ENCODE results near the gene CLEC4M. TPM values are rescaled to one million over a fixed set of nuclear protein-coding genes. Genes with fewer than 3 reads are reported as not detected.

Gene CLEC4M
- total and polyA plus RNA-seq, 2 donors (not counting 1 experiment from before 2014, with no cell fraction given): not detected

DNA sequence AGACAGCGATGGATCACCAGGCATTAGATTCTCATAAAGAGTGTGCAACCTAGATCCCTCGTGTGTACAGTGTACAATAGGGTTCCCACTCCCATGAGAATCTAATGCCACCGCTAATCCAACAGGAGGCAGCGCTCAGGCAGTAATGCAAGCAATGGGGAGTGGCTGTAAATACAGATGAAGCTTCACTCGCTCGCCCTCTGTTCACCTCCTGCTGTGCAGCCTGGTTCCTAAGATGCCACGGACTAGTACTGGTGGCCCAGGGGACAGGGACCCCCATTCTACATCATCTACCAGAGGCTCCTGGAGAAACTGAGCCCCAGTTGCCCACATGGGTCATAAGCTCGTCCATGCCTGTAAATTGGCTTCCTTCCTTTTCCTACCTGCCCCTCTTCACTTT lies 8.0 kb downstream of the CLEC4M start:
- H3K27ac ChIP-seq (ENCODE audit: insufficient read depth, low read length): no peak overlapping the region
- no peaks in the 10 kb centered on the region for H4K20me1 ChIP-seq (ENCODE audit: control insufficient read depth, extremely low read depth, insufficient read depth, low read length)
- no peaks in the 10 kb centered on the region for H3K27me3 ChIP-seq (ENCODE audit: control insufficient read depth, insufficient read depth, low read length)
- H2AFZ ChIP-seq (ENCODE audit: low read length): no peak overlapping the region
- DNase-seq (ENCODE audit: low read depth in 2 of 2): no peak
- no peak overlapping the region for H3K4me2 ChIP-seq (ENCODE audit: extremely low read depth, insufficient read depth, low read length)
- no peak overlapping the region for H3K9ac ChIP-seq (ENCODE audit: insufficient read depth, low read length)
- no peaks in the 10 kb centered on the region for H3K79me2 ChIP-seq (ENCODE audit: control insufficient read depth, insufficient read depth, low read length)
- no peaks in the 10 kb centered on the region for H3K9me3 ChIP-seq (ENCODE audit: control insufficient read depth, insufficient read depth, low read depth, low read length)
- H3K4me3 ChIP-seq (replicated peaks in 1 of 4; ENCODE audit: control extremely low read depth in 1 of 4, insufficient read depth in 1 of 4, low read depth in 3 of 4, low read length in 4 of 4): no peak overlapping the region
- no peaks in the 10 kb centered on the region for H3K36me3 ChIP-seq (ENCODE audit: control insufficient read depth, insufficient read depth, low read length)
- TF ChIP-seq, protein P1, sequence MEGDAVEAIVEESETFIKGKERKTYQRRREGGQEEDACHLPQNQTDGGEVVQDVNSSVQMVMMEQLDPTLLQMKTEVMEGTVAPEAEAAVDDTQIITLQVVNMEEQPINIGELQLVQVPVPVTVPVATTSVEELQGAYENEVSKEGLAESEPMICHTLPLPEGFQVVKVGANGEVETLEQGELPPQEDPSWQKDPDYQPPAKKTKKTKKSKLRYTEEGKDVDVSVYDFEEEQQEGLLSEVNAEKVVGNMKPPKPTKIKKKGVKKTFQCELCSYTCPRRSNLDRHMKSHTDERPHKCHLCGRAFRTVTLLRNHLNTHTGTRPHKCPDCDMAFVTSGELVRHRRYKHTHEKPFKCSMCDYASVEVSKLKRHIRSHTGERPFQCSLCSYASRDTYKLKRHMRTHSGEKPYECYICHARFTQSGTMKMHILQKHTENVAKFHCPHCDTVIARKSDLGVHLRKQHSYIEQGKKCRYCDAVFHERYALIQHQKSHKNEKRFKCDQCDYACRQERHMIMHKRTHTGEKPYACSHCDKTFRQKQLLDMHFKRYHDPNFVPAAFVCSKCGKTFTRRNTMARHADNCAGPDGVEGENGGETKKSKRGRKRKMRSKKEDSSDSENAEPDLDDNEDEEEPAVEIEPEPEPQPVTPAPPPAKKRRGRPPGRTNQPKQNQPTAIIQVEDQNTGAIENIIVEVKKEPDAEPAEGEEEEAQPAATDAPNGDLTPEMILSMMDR (conservative IDR thresholded peaks at IDR 0.05 in 1 of 2, IDR thresholded peaks at IDR 0.05 in 1 of 2; ENCODE audit: low read depth in 1 of 2, low read length in 2 of 2): no peak
- no peak for TF ChIP-seq EZH2 (IDR thresholded peaks at IDR 0.05; ENCODE audit: low read length, missing control alignments)
- no peaks in the 10 kb centered on the region for H3K4me1 ChIP-seq (ENCODE audit: control insufficient read depth, extremely low read depth, insufficient read depth, low read length)

DNA sequence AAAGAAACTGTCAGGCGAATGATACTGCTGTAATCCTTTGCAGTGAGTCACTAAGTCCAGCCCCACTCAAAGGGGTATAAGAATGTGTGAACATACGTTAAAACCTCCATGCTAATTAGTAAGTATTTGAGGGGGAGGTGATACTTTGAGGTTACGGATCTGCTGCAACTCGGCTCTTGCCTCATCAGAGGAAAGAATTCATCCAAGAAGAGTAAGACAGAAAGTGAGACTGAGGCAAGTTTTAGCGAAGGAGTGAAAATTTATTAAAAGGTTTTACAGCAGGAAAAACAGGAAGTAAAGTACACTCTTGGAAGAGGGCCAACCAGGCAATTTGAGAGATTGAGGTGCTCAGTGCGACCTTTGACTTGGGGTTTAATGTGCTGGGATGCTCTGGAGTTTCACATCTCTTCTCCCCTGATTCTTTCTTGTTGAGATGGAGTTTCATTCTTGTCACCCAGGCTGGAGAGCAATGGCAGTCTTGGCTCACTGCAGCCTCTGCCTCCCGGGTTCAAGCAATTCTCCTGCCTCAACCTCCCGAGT lies 9.8 kb downstream of the CLEC4M start:
- H3K27me3 ChIP-seq (ENCODE audit: control insufficient read depth, insufficient read depth, low read length): no peaks in the 10 kb centered on the region
- H3K36me3 ChIP-seq (ENCODE audit: control insufficient read depth, insufficient read depth, low read length): no peaks in the 10 kb centered on the region
- H3K79me2 ChIP-seq (ENCODE audit: control insufficient read depth, insufficient read depth, low read length): no peaks in the 10 kb centered on the region
- no peaks in the 10 kb centered on the region for H4K20me1 ChIP-seq (ENCODE audit: control insufficient read depth, extremely low read depth, insufficient read depth, low read length)
- no peaks in the 10 kb centered on the region for H3K4me1 ChIP-seq (ENCODE audit: control insufficient read depth, extremely low read depth, insufficient read depth, low read length)
- H3K9me3 ChIP-seq (ENCODE audit: control insufficient read depth, insufficient read depth, low read depth, low read length): no peaks in the 10 kb centered on the region
- no peak overlapping the region for H3K4me2 ChIP-seq (ENCODE audit: extremely low read depth, insufficient read depth, low read length)
- no peak overlapping the region for H3K27ac ChIP-seq (ENCODE audit: insufficient read depth, low read length)
- H2AFZ ChIP-seq (ENCODE audit: low read length): no peak overlapping the region
- no peak overlapping the region for H3K4me3 ChIP-seq (replicated peaks in 1 of 4; ENCODE audit: control extremely low read depth in 1 of 4, insufficient read depth in 1 of 4, low read depth in 3 of 4, low read length in 4 of 4)
- TF ChIP-seq, protein P1 (conservative IDR thresholded peaks at IDR 0.05 in 1 of 2, IDR thresholded peaks at IDR 0.05 in 1 of 2; ENCODE audit: low read depth in 1 of 2, low read length in 2 of 2): no peak
- TF ChIP-seq EZH2 (IDR thresholded peaks at IDR 0.05; ENCODE audit: low read length, missing control alignments): no peak
- no peak overlapping the region for H3K9ac ChIP-seq (ENCODE audit: insufficient read depth, low read length)
- peak in 1 of 2 donors; percentile 60 for DNase-seq (ENCODE audit: low read depth in 2 of 2)

DNA sequence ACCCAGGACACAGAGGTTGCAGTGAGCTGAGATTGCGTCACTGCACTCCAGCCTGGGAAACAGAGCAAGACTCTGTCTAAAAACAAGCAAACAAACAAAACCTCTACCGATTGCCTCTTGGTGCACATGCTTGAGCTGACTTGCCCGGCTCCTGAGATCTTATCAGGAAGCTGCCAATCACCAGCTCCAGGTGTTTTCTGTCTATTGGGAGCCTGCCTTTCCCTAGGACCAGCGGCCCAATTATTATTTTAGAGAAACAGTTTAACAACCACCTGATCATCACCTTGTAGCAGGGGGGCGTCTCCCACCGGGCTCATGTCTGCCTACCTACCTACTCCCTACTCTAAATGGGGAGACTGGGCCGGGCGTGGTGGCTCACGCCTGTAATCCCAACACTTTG lies 10.8 kb downstream of the CLEC4M start:
- no peak for TF ChIP-seq EZH2 (IDR thresholded peaks at IDR 0.05; ENCODE audit: low read length, missing control alignments)
- TF ChIP-seq, protein P1 (conservative IDR thresholded peaks at IDR 0.05 in 1 of 2, IDR thresholded peaks at IDR 0.05 in 1 of 2; ENCODE audit: low read depth in 1 of 2, low read length in 2 of 2): no peak
- H3K9ac ChIP-seq (ENCODE audit: insufficient read depth, low read length): no peak overlapping the region
- H4K20me1 ChIP-seq (ENCODE audit: control insufficient read depth, extremely low read depth, insufficient read depth, low read length): no peaks in the 10 kb centered on the region
- no peaks in the 10 kb centered on the region for H3K4me1 ChIP-seq (ENCODE audit: control insufficient read depth, extremely low read depth, insufficient read depth, low read length)
- H3K36me3 ChIP-seq (ENCODE audit: control insufficient read depth, insufficient read depth, low read length): no peaks in the 10 kb centered on the region
- H3K9me3 ChIP-seq (ENCODE audit: control insufficient read depth, insufficient read depth, low read depth, low read length): no peaks in the 10 kb centered on the region
- H3K27me3 ChIP-seq (ENCODE audit: control insufficient read depth, insufficient read depth, low read length): no peaks in the 10 kb centered on the region
- no peak overlapping the region for H3K4me2 ChIP-seq (ENCODE audit: extremely low read depth, insufficient read depth, low read length)
- H2AFZ ChIP-seq (ENCODE audit: low read length): no peak overlapping the region
- no peak overlapping the region for H3K4me3 ChIP-seq (replicated peaks in 1 of 4; ENCODE audit: control extremely low read depth in 1 of 4, insufficient read depth in 1 of 4, low read depth in 3 of 4, low read length in 4 of 4)
- no peak overlapping the region for H3K27ac ChIP-seq (ENCODE audit: insufficient read depth, low read length)
- no peak for DNase-seq (ENCODE audit: low read depth in 2 of 2)
- no peaks in the 10 kb centered on the region for H3K79me2 ChIP-seq (ENCODE audit: control insufficient read depth, insufficient read depth, low read length)
